Caco-2 (cell line): ENCODE results near the gene NANS. TPM values are rescaled to one million over a fixed set of nuclear protein-coding genes. Genes with fewer than 3 reads are reported as not detected.

Experiments used
- BruUV-seq: library from RNA; stranded (reverse); fragments of 400-500 nt; replicated peaks from 2 replicates; lab custom pipeline; 2021; lab: Mats Ljungman, UMichigan
- CTCF ChIA-PET: fragments of 300-600 bp; sonication (Branson Sonifier 250); formaldehyde crosslinking; loops from one replicate; lab custom pipeline; 2022; ENCODE audit warnings: antibody characterized with exemption; lab: Charles Lee
- POLR2A ChIA-PET: fragments of 300-600 bp; sonication (Branson Sonifier 250); formaldehyde crosslinking; loops from one replicate; lab custom pipeline; 2022; ENCODE audit warnings: antibody characterized with exemption; lab: Charles Lee
- DNase-seq, 2 experiments: peaks; one replicate each; pipeline versions ENCODE4 v3.0.0 to v3.0.0-alpha.2; 2020 to 2022
- H3K27me3 ChIP-seq: replicated peaks from 2 replicates; pipeline ENCODE4 v1.6.0; 2011; ENCODE audit warnings: low read length; ENCODE audit not compliant: control insufficient read depth, insufficient read depth
- H3K36me3 ChIP-seq: 2 replicates; pipeline ENCODE4 v1.5.1; 2011; ENCODE audit warnings: low read length; ENCODE audit not compliant: control insufficient read depth, insufficient read depth
- H3K4me1 ChIP-seq: fragments of 250-450 bp; sonication (Bioruptor Pico); 2 replicates; pipeline ENCODE4 v1.5.1; 2020; ENCODE audit warnings: mild to moderate bottlenecking
- H3K4me3 ChIP-seq: 2 replicates; pipeline ENCODE4 v1.5.1; 2011; ENCODE audit warnings: low read depth, mild to moderate bottlenecking, control low read depth, low read length
- H3K9me3 ChIP-seq: fragments of 250-450 bp; sonication (Bioruptor Pico); 2 replicates; pipeline ENCODE4 v1.5.1; 2020; ENCODE audit warnings: mild to moderate bottlenecking, moderate library complexity
- H3K27ac Mint-ChIP-seq: one replicate; pipeline ENCODE4 v1.8.0; 2022; ENCODE audit warnings: mixed read lengths; ENCODE audit not compliant: unreplicated experiment
- H3K27me3 Mint-ChIP-seq: one replicate; pipeline ENCODE4 v1.8.0; 2022; ENCODE audit warnings: mixed read lengths; ENCODE audit not compliant: insufficient read depth, unreplicated experiment
- H3K36me3 Mint-ChIP-seq: one replicate; pipeline ENCODE4 v1.8.0; 2022; ENCODE audit warnings: mild to moderate bottlenecking, mixed read lengths; ENCODE audit not compliant: insufficient read depth, unreplicated experiment
- H3K4me1 Mint-ChIP-seq: one replicate; pipeline ENCODE4 v1.8.0; 2022; ENCODE audit warnings: low read depth, mixed read lengths; ENCODE audit not compliant: unreplicated experiment
- H3K4me3 Mint-ChIP-seq: one replicate; pipeline ENCODE4 v1.8.0; 2022; ENCODE audit warnings: mild to moderate bottlenecking, moderate library complexity, mixed read lengths; ENCODE audit not compliant: unreplicated experiment
- H3K9me3 Mint-ChIP-seq: one replicate; pipeline ENCODE4 v1.8.0; 2022; ENCODE audit warnings: mixed read lengths; ENCODE audit not compliant: unreplicated experiment
- intact Hi-C: fragments of 100-400 bp; cut with micrococcal nuclease; formaldehyde crosslinking; loops from one replicate; pipeline ENCODE4 v1.10.0; 2022; ENCODE audit not compliant: unreplicated experiment
- total RNA-seq: library from RNA; stranded (reverse); gene quantifications from 2 replicates; pipeline ENCODE4 v1.2.3, GENCODE V29; 2022
- TF ChIP-seq, protein P1 (sequence below), 2 experiments: fragments of 200-600 bp in 1 of 2; IDR thresholded peaks; 1 replicate in 1 of 2; 2 replicates in 1 of 2; pipeline versions ENCODE4 v1.5.1 to v1.8.0; 2011 to 2022; ENCODE audit warnings: antibody characterized with exemption in 1 of 2, control low read depth in 1 of 2, inconsistent platforms in 1 of 2, low read depth in 1 of 2, low read length in 1 of 2, mild to moderate bottlenecking in 1 of 2, moderate library complexity in 1 of 2; ENCODE audit not compliant: insufficient read depth in 1 of 2, severe bottlenecking in 1 of 2, unreplicated experiment in 1 of 2

The NANS gene
- total RNA-seq, 1 experiment from 2014 or later = 68.7 TPM

DNA sequence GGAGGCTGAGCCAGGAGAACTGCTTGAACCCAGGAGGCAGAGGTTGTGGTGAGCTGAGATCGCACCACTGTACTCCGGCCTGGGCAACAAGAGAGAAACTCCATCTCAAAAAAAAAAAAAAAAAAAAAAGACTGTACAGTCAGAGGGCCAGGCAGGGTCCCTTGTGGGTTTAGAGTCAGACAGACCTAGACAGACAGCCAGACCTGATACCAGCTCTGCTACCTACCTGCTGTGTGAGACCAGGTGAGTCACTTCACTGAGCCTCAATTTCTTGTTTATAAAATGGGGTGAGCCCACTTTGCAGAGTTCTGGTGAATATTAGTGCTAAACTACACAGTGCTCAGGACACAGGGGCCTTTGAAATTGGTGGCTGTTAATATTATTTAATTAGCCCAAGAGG lies 42.8 kb downstream of the NANS start:
- TF ChIP-seq, protein P1, sequence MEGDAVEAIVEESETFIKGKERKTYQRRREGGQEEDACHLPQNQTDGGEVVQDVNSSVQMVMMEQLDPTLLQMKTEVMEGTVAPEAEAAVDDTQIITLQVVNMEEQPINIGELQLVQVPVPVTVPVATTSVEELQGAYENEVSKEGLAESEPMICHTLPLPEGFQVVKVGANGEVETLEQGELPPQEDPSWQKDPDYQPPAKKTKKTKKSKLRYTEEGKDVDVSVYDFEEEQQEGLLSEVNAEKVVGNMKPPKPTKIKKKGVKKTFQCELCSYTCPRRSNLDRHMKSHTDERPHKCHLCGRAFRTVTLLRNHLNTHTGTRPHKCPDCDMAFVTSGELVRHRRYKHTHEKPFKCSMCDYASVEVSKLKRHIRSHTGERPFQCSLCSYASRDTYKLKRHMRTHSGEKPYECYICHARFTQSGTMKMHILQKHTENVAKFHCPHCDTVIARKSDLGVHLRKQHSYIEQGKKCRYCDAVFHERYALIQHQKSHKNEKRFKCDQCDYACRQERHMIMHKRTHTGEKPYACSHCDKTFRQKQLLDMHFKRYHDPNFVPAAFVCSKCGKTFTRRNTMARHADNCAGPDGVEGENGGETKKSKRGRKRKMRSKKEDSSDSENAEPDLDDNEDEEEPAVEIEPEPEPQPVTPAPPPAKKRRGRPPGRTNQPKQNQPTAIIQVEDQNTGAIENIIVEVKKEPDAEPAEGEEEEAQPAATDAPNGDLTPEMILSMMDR (IDR thresholded peaks at IDR 0.05; ENCODE audit: insufficient read depth in 1 of 2, low read depth in 1 of 2, low read length in 1 of 2, severe bottlenecking in 1 of 2, unreplicated experiment in 1 of 2) = no peak
- CTCF ChIA-PET = no interaction called here
- no TSS peak for BruUV-seq
- POLR2A ChIA-PET = no interaction called here
- no peak overlapping the region for H3K4me3 Mint-ChIP-seq
- H3K9me3 ChIP-seq = no peaks in the 10 kb centered on the region
- H3K27me3 ChIP-seq = no peaks in the 10 kb centered on the region
- H3K4me3 ChIP-seq = no peak overlapping the region
- no peak overlapping the region for H3K27ac Mint-ChIP-seq
- peaks cover 9% of the 10 kb centered on the region for H3K36me3 ChIP-seq
- H3K4me1 ChIP-seq = peaks cover 30% of the 10 kb centered on the region
- peaks cover 25% of the 10 kb centered on the region for H3K4me1 Mint-ChIP-seq
- H3K9me3 Mint-ChIP-seq = no peaks in the 10 kb centered on the region
- intact Hi-C loops = no loop called here
- H3K36me3 Mint-ChIP-seq = peaks cover 33% of the 10 kb centered on the region
- H3K27me3 Mint-ChIP-seq = no peaks in the 10 kb centered on the region
- DNase-seq = no peak

DNA sequence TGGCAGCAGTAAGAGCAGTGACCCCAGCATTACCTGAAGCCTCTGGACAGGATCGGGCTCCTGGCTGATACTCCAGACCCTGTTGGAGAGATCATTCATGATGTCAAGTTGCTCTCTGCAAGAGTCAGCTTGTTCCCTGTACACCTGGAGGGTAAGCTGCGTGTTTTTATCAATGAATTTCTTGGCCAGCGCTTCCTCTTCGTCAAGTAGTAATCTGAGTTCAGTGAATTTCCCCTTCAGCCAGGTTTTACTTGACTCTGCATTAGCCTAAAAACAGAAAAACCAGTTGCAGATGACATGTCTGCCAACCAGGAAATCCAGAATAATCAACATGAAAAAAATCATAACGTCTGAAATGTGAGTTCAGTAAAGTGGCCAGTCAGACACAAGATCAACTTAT lies 43.4 kb downstream of the NANS start:
- Histone ChIP-seq H3K36me3 (peaks cover 11% of the 10 kb centered on the region), H3K4me1 (peaks cover 30% of the 10 kb centered on the region), H3K9me3 (no peaks in the 10 kb centered on the region), H3K27me3 (no peaks in the 10 kb centered on the region), H3K4me3 (no peak overlapping the region)
- ChIA-PET CTCF (no interaction called here), POLR2A (no interaction called here)
- Mint-ChIP-seq H3K4me1 (peaks cover 25% of the 10 kb centered on the region), H3K4me3 (no peak overlapping the region), H3K27me3 (no peaks in the 10 kb centered on the region), H3K27ac (no peak overlapping the region), H3K9me3 (no peaks in the 10 kb centered on the region), H3K36me3 (peaks cover 36% of the 10 kb centered on the region)
- intact Hi-C loops = loop anchor here (1.0 kb wide), 1 partner anchor 18 kb away; no protein-coding TSS in a partner anchor
- DNase-seq = no peak
- BruUV-seq = no TSS peak
- TF ChIP-seq, protein P1 (IDR thresholded peaks at IDR 0.05; ENCODE audit: insufficient read depth in 1 of 2, low read depth in 1 of 2, low read length in 1 of 2, severe bottlenecking in 1 of 2, unreplicated experiment in 1 of 2) = no peak

DNA sequence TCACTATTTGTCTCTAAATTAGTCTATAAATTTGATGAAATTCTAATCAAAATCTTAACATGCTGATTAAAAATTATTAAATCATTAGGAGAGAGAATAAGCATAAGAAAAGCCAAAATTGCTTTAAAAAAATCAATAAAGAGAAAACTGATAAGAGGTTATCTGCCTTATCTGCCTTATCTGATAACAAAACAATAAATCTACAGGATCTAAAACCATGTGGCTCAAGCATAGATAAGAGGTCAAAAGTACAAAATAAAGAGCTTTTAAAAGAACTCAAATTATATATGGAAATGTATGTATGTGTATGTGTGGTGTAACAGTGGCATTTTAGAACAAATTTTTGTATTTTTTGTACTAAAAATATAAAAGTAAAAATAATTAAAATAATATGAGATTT lies 43.9 kb downstream of the NANS start:
- Histone ChIP-seq H3K27me3 (no peaks in the 10 kb centered on the region), H3K4me1 (peaks cover 30% of the 10 kb centered on the region), H3K4me3 (no peak overlapping the region), H3K9me3 (no peaks in the 10 kb centered on the region), H3K36me3 (peaks cover 14% of the 10 kb centered on the region)
- Mint-ChIP-seq H3K9me3 (no peaks in the 10 kb centered on the region), H3K27me3 (no peaks in the 10 kb centered on the region), H3K4me3 (no peak overlapping the region), H3K36me3 (peaks cover 36% of the 10 kb centered on the region), H3K4me1 (peaks cover 25% of the 10 kb centered on the region), H3K27ac (no peak overlapping the region)
- intact Hi-C loops = loop anchor here (1.0 kb wide), 1 partner anchor 18 kb away; no protein-coding TSS in a partner anchor
- ChIA-PET CTCF (no interaction called here), POLR2A (no interaction called here)
- peak in 1 of 2 experiments; percentile 38 for DNase-seq
- BruUV-seq = no TSS peak
- TF ChIP-seq, protein P1 (IDR thresholded peaks at IDR 0.05; ENCODE audit: insufficient read depth in 1 of 2, low read depth in 1 of 2, low read length in 1 of 2, severe bottlenecking in 1 of 2, unreplicated experiment in 1 of 2) = no peak
